NCI-H146 treated with DMSO at 0.1 percent for 48 hours (cell line): ENCODE measurements around the gene SP110.
A peak's percentile ranks its signal among the peaks of the same experiment; 100 is the strongest.

ENCODE experiments used
- DNase-seq: peaks from one replicate; lab custom pipeline; 2025; ENCODE audit not compliant: unreplicated experiment; lab: John Stamatoyannopoulos, UW

SP110 gene

DNA sequence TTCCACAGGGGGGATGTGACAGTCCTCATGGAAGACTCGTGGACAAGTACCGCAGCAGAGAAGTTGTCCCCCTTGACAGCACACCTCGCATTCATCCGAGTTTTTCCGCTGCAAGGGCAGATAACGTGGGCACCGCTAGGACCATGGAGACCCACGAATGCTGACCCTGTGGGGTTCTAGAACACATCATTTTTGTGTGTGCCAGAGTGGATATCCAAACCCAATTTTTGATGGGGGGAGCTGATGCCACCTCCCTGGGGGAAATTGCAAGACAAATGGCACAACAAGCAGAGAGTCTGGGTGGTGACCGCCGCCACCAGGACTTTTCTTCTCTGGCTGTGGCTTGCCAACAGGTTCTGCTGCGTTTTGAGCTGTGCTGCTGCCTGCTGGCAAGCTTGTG is 46.9 kb downstream of the SP110 start:
- no peak for DNase-seq

DNA sequence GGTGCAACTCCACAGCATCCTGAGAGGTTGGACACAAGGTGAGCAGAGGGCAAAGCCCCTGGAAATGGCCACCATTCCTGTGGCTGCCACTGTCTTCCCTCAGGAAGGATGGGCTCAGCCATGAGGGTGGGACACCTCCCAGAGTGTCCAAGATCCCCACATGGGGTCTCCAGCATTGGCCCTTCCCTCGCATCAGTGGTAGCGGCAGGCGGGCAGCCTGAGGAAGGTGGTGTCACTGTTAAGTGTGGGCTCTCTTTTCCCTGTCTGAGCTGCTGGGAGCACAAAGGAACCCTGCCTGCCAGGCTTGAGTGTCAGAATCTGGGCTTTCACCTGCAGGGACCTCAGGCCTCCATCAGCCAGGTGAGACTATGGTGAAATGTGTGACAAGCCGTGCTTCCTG is 47.6 kb downstream of the SP110 start:
- DNase-seq = no peak

DNA sequence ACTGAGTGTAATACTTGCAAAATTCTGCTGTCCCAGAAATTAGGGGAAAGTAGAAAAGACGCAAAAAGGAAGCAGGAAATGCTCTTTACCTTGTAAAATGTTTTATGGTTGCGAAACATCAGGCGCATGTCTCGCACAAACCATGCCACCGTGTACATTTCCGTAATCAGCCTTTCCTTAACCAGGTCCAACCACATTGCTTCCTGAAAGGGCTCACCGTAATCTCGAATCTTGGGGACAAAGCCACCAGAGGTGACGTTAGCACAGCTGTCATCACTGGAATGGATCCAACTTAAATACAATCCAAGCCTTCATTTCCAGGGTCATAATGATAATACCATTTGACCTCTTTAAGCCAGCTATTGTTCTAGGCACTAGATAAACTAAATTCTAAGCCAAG is 49.3 kb downstream of the SP110 start:
- DNase-seq = peak; percentile 34

DNA sequence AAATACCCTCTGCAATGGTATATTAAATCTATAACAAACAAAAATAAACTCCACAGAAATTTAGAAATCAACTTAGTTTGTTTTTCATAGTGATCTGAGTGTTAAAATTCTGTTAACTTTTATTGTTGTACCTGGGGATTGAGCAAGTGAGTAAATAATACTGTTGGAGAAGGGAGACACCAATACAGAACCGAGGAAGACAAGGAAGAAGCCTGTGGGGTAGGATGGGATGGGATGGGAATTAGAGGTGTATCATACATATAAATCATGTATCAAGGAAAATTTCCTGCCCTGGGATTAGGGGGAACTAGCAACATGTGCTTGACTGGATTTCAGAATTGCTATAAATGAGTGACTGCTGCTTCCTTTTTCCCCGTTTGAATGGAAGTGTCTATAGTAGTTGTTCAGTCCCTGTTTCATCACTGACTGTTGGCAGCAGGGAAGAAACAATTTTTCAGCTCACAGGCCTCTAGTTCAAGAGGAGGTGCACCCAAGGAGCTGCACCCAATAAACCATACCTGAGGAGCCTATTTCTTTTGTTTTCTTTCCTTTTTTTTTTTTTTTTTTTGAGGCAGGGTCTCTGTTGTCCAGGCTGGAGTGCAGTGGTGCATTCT is 53.1 kb downstream of the SP110 start:
- no peak for DNase-seq

DNA sequence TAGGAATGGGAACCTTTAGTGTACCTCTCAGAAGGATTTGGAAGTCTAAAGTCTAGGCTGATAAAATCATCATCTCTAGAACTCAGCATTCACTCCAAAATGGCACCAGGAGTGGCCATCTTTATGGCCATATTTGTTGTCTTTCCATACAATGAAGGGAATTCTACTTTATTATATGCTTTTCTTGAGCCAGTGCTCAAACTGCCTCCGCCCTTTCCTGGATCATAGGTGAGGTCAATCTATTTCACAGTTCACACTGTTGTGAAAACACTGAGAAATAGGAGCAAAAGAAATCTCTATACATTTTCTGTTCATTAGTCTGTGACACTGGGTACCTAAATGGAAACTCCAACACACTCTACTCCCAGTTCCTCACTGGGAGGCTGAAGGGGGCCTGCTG is 55.6 kb downstream of the SP110 start:
- DNase-seq = no peak

DNA sequence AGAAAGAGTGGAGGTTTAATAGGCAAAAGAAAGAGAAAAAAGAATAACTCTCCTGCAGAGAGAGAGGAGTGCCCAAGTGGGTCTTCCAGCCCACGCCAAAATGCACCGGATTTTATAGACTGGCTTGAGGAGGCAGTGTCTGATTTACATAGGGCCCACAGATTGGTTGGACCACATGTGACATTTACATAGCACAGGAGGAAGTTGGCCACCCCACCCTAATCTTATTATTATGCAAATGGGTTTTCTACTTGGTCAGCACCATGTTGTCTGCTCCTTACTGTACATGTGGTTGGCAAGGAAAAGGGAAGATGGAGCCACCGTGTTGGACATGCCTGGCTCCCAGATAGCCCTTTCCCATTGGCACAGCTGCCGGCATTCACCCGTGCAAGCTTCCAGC is 56.8 kb downstream of the SP110 start:
- no peak for DNase-seq

DNA sequence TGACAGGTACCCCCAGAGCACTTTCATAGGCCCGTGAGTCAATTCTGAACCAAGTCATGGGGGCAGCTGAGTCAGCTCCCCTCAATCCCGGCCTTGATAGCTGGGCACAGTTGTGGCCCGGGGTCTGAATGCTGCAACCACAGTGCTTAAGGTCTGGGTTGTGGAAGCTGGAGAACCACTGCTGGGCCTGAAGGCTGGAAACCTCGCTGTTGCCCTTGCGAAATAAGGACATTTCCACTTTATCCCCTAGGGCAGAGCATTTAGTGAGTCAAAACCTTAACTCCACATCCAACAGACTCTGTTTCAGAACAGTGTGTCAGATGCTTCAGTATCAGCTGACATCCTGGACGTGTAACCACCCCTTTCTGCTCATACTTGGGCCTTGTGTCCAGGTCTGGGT is 58.6 kb downstream of the SP110 start:
- no peak for DNase-seq

DNA sequence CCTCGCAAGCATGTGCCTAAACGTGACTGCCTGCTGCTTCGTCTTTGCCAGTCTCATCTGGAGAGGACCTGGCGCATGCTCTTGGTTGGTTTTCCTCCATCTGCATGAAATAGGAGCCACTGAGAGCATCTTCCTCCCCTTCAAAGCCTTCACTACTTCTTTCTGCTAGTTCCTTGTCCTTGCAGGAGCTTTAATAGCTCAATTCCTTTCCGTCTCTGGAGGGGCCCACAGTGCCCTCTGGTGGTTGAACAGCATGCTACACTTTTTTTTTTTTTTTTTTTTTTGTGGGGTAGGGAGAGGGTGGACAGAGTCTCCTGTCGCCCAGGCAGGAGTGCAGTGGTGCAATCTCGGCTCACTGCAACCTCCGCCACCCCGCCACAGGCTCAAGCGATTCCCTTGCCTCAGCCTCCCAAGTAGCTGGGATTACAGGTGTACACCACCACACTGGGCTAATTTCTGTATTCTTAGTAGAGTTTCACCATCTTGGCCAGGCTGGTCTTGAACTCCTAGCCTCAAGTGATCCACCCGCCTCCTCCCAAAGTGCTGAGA is 59.6 kb downstream of the SP110 start:
- no peak for DNase-seq

DNA sequence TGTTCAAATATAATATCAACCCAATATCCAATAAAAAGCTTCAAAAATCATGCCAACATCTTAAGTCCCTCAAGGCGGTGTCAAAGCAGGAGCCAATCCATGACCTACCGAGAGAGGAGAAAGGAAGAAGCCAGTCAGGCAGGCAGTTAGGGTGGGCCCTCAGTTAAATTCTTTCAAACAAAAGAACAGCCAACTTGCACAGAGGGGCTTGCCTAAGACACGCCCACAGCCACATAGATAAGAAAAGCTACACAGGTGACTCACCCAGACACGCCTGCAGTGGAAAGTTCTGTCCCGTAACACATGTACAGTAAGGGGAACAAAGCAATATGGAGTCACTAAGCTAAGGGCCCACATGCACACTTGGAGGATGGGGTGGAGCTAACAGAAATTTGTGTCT is 61.3 kb downstream of the SP110 start:
- DNase-seq = no peak

DNA sequence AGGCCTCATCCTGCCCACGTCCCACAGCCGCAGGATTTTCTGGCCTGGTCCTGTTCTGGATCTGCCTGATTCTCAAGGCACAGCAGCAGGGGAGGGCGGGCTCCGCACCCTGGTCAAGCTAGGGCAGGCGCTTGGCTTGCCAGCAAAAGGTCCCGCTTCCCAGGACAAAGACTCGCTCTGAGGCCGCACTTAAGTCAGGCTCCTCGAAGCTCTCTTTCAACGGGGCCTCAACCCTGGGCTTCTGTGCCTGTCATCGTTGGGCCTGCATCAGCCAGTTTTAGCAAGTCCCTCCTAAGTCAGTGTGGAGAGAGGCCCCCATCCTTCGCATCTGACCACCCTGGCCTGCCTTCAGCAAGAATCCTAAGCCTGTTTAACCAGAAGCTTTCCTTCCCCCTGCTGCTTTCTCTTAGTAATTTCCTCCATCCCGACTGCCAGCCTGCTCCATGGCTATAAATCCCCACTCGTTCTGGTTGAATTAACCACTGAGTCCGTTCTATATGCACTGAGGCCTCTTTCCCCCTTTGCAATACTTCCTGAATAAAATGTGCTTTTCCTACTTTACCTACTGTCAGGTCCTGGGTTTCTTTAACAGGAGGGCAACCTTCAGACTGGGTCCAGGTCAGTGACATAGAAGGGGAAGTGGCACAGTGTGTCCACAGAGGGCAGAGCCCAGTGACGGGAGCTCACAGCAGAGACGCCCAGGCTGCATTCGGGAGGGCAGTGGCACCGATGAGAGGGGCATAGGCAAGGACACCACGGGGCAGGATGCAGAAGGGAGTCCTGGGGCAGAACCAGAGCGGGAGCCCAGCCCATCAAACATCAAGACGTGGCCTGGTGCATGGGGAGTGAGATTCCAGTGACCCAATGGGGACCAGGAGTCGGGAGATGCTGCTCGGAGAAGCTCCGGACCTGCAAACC is 62.7 kb downstream of the SP110 start:
- no peak for DNase-seq

DNA sequence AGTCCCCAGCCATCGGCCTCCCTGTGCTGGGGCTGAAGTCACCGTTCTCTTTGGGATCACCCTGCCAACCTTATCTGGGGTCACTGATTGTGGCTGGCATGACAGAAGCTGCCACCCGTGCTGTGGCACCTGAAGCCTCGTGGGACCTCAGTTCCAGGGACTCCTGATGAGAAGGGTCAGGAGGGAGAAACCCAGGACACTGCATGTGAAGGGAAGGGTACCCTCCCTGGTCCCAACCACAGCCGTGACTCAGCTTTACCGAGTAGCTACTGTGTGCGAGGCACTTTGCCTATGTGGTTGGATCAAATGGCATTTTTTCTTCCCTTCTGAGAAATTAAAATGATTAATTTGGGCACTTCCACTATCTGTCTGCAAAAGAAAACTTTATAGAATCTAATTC is 64.4 kb downstream of the SP110 start:
- DNase-seq = no peak

DNA sequence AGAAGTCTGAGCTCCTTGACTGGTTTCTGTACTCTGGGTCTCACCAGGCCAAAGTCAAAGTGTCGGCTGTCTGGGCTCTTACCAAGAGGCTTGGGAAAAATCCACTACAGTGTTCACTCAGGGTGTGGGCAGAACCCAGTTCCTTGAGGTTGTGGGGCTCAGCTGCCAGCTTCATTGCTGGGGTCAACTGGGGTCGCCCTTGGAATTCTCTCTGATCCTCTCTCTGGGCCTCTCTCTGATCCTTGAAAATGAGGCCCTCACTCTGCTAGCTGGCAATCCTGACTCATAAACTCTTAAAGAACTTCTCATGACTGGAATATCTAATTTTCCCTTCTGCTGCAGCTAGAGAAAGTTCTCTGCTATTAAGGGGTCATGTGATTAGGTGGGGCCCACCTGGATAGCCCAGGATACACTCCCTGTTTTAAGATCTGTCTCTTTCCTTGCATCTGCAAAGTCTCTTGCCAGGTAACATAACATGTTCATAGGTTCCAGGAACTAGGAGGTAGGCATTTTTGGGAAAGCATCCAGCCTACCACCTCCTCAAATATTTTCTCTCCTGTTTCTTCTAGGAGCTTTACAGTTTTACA is 66.3 kb downstream of the SP110 start:
- DNase-seq = no peak

DNA sequence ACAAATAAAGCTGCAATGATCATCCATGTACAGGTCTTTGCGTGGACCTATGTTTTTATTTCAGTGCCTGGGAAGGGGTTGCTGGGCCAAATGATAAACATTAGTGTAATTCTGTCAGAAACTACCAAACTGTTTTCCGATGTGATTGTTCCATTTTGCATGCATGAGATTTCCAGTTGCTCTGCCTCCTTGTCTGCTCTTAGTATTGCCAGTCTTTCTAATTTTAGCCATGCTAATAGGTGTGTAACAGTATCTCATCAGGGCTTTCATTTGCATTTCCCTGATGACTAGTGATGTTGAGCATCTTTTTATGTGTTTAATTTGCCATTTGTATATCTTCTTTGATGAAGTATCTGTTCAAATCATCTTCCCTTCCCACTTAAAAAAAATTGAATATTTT is 67.5 kb downstream of the SP110 start:
- no peak for DNase-seq

DNA sequence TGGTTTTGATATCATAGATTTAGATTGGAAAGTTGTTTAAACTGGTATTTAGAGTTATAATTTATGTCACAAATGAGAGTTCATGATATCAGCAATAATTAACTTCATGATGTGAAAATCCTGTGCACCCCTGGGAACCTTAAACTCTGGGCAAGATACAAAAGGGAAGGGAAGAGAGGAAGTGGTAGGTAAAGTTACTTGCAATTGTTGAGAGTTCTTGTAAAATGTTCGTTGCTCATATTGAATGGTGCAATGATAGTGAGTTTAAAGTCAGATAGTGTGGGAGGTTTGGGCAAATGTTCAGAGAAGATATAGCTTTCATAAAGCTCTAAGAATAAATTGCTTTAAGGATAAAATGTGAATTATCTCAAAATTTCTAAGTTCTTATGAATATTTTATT is 75.4 kb downstream of the SP110 start:
- no peak for DNase-seq

DNA sequence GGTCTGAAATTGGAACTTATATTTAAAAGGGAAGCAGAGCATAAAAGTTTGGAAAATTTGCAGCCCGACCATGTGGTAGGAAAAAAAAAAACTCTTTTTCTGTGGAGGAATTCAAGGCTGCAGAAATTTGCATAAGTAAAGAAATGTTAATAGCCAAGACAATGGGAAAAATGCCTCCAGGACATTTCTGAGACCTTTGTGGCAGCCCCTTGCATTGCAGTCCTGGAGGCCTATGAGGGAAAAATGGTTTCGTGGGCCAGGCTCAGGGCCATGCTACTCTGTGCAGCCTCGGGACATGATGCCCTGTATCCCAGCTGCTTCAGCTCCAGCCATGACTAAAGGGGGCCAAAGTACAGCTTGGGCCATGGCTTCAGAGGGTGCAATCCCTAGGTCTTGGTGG is 79.1 kb downstream of the SP110 start:
- DNase-seq = no peak

DNA sequence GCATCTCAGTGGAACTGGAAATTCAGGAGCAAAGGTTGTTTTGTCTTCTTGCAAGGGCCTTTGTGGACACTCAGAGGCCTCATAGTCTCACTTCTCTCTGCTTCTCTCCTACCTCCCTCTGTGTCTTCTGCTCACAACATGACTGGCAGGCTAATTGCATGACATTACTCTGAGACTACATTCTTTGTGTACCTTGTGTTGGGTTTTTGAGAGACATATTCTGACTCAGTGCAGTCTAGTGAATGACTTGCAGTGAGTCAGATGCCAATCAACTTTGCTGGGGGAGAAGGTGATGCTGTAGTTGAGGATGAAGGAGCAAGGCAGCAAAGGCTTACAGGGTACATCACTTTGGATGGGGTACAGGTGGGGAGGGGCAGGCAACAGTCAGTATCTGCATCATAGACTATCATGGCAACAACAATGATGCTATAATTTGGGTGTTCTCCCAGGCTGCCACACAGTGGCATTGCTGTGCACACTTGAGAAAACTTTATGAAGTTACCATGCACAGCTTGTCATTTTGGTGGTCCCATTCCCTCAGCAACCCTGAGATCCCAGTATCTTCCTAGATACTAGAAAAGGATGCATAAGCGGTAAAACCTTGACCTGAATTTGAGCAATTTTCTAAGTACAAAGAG is 81.8 kb downstream of the SP110 start:
- DNase-seq = no peak

DNA sequence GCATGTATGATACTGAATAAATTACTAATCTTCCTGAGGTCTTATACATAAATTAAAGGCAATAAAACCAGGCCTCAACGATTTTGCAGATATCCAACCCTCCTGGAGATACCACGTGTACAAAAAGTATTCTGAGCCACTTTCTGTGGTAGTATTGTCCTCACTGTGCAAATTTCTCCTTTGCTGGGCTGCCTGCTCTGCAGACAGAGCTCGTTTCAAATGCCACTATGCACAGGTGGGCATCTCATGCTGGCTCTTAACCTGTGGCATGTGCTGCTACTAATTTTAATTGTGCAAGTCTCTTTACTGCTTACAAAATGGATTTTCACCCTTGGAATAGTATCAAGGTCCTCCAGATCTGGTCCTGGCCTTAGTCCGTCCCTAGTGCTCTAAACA is 84.7 kb downstream of the SP110 start:
- no peak for DNase-seq

DNA sequence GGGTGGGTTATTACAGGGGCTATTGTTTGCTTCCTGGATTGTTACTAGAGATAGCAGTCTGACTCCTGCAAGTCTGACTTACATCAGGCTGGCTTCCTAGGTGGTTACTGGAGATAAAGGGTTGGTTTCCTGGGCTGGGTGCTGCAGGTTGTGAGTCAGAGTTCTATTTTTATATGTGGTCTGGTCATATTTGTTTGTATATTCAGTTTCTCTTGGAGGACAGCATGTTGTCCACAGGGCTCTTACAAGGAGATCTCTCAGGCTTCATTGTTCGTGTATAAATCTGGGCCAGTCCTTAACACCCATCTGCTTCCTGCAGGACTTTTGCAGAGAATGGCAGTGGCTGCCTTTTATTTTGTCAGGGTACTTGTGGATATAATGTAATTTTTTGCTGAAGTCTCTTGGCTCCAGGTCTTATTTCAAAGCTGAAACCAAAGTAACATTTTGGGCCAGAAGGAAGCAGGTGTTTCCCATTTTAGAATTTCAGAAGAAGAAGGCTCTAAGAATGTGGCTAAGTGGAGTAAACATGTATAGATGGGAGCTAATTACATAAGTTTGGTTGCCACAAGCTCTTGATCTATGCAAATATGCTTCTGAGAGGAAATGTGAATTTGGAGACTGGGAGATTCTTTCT is 85.2 kb downstream of the SP110 start:
- no peak for DNase-seq

DNA sequence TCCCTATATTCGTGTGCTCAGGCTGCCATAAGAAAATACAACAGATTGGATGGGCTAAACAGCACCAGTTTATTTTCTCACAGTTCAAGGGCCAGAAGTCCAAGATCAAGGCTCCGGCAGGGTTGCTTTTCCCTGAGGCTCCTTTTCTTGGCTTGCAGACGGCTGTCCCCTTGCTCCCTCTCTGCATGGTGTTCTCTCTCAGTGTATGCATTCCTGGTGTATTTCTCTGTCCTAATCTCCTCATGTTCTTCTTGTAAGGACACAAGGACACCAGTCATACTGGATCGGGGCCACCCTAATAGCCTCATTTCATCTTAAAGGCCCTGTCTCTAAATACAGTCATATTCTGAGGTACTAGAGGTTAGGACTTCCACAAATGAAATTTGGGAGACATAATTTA is 88.4 kb downstream of the SP110 start:
- no peak for DNase-seq

DNA sequence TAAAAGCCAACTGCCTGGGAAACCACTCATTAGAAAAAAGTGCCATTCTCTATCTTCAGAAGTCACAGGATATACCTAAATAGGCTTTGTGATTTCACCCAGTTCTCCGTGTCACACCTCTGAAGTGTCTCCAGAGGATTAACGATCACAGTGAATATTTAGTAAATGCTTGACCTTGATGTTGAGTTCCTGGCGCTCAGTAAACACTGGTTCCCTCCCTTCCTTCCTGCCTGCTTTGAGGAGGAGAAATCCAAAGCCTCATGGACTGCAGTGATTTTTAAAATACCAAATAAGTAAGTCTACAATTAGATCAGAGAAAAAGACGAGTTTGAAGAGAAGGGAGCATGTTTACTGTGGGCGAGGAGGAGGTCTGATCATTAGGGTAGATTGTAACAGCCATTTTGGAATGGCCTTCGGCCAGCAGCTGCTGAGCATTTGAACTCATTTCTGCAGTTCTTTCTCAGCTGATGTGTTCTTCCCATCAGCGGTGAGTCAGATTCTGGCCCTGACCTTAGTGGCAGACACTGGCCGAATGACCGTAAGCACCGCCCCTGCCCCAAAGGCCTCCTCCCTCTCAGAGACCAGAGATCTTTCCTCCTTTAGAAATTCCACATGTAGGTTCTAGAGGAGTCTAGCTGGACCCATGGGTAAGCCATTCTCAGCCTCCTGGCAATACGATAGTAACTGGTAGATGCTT is 89.0 kb downstream of the SP110 start:
- DNase-seq = no peak

DNA sequence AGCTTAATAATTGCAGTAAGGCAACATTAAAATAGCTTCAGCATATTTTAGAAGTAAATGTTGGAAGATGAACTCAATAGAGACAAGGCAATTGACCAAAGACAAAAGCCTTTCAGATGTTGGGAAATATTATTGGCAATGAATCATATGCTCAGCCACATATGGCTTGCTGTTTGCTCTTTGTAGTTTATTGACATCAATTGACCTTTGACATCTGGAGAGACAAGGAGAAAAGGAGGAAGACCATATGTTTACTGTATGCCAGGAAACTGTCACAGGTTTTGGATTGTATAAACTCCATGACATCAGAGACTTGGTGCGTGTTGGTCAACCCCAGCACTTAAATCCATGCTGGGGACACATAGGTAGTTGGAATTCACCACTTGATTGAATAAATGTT is 90.4 kb downstream of the SP110 start:
- no peak for DNase-seq
